HG03460 (cell line): Measurements from ENCODE around the gene RGR.

Experiments used
- ATAC-seq: cut with Tn5 transposase; IDR thresholded peaks from one replicate; pipeline ENCODE4 v1.9.1; 2021; ENCODE audit not compliant: unreplicated experiment

The RGR gene

DNA sequence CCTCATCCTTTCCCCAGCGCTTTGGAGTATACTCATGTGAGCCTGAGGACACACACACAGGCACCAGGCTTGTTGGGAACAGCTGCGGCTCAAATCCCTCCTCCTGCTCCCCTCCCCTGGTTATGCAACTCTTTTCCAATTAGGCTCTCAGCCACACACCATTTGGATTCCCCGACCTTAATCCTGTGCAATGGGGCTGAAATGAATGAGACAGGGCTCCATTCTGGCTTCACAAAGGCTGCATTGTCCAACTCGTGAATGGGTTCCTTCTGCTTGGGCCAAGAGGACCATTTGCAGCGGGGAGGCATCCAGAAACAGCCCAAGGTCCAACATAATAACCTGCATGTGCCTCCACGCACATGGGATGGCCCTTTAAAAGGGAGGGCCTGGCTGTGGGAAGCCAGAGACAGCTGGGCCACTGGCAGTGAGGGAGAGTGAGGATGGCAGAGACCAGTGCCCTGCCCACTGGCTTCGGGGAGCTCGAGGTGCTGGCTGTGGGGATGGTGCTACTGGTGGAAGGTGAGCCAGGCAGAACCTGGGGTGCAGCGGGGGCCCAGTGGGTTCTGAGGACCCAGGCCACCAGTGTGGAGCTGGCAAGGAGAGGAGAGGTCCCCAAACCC, at the start of gene RGR:
Gene RGR (plus strand): TSS at position 403 of the 620 bp plus-strand sequence. CDS start 38 bp downstream, at position 441.
- no peak for ATAC-seq

GRCh38 chr10:84196083-84196482, 48.8 kb upstream of the RGR start:
- ATAC-seq = no peak

DNA sequence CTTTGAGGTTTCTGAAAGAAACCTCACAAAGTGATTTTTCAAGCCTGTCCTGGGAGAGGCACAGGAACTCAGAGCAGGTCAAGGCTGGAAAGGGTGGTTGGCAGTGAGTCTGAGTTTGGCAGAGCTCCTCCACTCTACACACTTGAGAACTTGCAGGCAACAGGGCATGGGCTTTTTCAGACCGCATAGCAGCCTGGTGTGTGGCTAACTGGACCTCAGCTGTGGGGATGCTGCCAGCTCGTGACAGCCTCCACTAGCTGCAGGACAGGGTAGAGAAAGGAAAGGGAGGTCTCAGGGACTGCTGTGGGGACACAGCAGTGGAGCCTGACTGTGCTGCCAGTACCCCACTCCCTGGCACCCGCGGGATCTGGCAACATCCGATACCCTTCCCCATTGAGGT, 47.9 kb upstream of the RGR start:
- ATAC-seq = no peak

GRCh38 chr10:84197643-84198042, 47.2 kb upstream of the RGR start:
- ATAC-seq = no peak

- no peak for ATAC-seq
These were observed 46.5 kb upstream of the RGR start for GRCh38 chr10:84198206-84198915.

DNA sequence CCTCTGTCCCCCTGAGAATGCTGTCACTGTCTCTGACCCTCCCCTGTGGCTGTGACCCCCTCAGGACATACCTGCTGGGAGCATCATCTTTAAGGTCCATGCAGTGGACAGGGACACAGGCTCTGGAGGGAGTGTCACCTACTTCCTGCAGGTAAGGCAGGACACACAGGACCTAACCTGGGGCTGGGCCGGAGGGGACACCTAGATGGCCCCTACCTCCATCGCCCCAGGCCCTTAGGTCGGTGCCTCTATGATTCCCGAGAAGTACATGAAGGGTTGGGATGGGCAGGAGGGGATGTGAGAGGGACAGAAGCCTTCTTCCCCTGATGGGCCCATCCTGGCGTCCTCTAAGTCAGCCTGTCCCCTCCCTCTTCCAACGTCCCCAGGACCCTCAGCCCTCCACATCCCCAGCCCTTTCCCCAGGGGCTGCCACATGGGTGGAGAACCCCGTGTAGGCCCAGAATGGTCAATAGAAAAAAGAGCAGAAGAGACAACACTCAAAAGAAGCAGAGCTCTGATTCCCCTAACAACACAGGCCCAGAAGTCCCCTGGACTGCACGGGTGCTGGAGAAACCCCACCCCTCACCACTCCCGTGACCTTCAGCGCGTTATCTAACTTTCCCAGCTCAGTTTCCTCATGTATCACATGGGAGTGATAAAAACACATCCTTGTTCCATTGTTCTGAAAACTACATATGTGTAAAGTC, 44.2 kb upstream of the RGR start:
- no peak for ATAC-seq

- ATAC-seq = no peak
These were observed 43.6 kb upstream of the RGR start for GRCh38 chr10:84201244-84201606.

- ATAC-seq = no peak
These were observed 43.2 kb upstream of the RGR start for GRCh38 chr10:84201682-84202081.

GRCh38 chr10:84202349-84202748, 42.5 kb upstream of the RGR start:
- no peak for ATAC-seq

- ATAC-seq = peak; percentile 61
These were observed 40.7 kb upstream of the RGR start for GRCh38 chr10:84204122-84204521.

- no peak for ATAC-seq
These were observed 40.2 kb upstream of the RGR start for GRCh38 chr10:84204610-84205009.

GRCh38 chr10:84205049-84205852, 39.6 kb upstream of the RGR start:
- peak; percentile 71 for ATAC-seq

- no peak for ATAC-seq
These were observed 38.9 kb upstream of the RGR start for GRCh38 chr10:84205853-84206525.

- no peak for ATAC-seq
These were observed 36.8 kb upstream of the RGR start for GRCh38 chr10:84208023-84208422.

GRCh38 chr10:84211566-84211965, 33.3 kb upstream of the RGR start:
- ATAC-seq = no peak

DNA sequence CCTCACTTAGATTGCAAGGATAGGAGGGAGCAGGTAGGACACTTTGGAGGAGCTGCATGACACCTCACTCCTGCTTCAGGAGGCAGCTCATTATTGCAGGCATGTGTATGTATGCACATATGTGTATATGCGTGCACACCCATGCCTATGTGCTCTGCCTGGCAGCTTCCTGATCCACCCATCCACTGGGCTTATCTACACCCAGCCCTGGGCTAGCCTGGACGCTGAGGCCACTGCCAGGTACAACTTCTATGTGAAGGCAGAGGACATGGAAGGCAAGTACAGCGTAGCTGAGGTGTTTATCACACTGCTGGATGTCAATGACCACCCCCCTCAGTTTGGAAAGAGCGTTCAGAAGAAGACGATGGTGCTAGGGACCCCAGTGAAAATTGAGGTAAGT, 32.8 kb upstream of the RGR start:
- no peak for ATAC-seq

GRCh38 chr10:84213076-84213475, 31.8 kb upstream of the RGR start:
- ATAC-seq = no peak

DNA sequence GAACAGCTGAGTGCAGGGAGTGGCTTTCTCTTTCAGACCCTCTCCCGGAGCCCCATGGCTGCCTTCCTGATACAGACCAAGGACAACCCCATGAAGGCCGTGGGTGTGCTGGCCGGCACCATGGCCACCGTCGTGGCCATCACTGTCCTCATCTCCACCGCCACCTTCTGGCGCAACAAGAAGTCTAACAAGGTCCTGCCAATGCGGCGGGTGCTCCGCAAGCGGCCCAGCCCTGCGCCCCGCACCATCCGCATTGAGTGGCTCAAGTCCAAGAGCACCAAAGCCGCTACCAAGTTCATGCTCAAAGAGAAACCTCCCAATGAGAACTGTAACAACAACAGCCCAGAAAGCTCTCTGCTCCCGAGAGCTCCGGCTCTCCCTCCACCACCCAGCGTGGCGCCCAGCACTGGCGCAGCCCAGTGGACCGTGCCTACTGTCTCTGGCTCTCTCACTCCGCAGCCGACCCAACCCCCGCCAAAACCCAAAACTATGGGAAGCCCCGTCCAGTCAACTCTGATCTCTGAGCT, 30.7 kb upstream of the RGR start:
- no peak for ATAC-seq

DNA sequence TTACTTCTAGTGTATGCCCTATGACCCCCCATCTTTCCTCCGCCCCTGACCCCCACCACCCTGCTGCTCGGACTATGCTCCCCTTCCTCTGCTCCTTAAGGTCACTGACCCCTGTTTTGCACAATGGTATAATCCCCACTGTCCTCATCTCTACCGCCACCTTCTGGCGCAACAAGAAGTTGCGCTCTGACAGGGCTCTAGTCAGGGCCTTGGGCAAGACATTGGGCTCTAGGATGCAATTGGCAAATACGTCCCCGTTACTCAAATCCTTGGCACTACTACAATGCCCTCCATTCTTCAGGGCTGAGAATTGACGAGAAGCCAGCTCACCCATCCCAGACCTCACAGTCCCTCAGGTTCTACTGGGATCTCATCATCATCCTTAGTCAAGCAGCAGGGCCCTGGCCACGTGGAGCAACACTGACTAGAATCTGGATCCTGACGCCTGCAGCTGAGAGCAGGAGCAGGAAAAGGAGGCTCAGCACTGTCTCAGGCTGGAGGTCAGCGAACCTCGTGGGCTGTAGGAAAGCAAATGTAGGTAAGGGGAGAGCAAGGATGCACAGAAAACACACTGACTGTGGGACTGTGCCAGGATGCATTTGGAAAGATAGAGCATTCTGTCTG, 30.1 kb upstream of the RGR start:
- ATAC-seq = peak; percentile 79

DNA sequence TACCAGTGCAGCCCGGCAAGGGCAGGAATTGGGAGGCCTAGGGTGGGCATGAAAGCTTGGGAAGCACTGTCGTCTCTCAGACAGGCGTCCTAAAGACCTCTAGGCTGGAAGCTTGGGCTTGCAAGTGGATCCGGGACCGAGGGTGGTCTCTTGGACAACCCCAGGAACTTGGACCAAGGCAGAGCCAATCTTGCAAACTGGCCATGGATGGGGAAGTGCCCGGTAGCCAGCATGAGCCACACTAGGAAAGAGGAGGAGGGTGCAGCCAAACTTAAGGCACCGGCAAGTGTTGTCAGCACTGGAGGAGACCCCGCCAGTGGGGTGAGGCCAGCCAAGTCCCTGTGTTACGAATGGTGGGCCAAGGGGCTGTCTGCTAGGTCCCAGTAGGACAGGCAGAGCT, 28.0 kb upstream of the RGR start:
- ATAC-seq = no peak
